GM21526 (cell line): ENCODE results near the gene GPR183.

Source experiments
- ATAC-seq: cut with Tn5 transposase; IDR thresholded peaks from one replicate; pipeline ENCODE4 v1.9.1; 2021; ENCODE audit warnings: moderate library complexity; ENCODE audit not compliant: unreplicated experiment, low FRiP score

The GPR183 gene

GRCh38 chr13:99275093-99275469 lies 32.1 kb downstream of the GPR183 start:
- no peak for ATAC-seq

- ATAC-seq = no peak
Observed at GRCh38 chr13:99273128-99273527, 34.1 kb downstream of the GPR183 start.

- ATAC-seq = no peak
Observed at GRCh38 chr13:99272481-99272880, 34.7 kb downstream of the GPR183 start.

GRCh38 chr13:99271249-99271648 lies 36.0 kb downstream of the GPR183 start:
- ATAC-seq = no peak

GRCh38 chr13:99270518-99270917 lies 36.7 kb downstream of the GPR183 start:
- ATAC-seq = no peak

- ATAC-seq = peak; percentile 62
Observed at GRCh38 chr13:99269627-99270241, 37.5 kb downstream of the GPR183 start.

GRCh38 chr13:99268822-99269221 lies 38.4 kb downstream of the GPR183 start:
- ATAC-seq = no peak

- no peak for ATAC-seq
Observed at GRCh38 chr13:99267927-99268326, 39.3 kb downstream of the GPR183 start.

- no peak for ATAC-seq
Observed at GRCh38 chr13:99266827-99267226, 40.4 kb downstream of the GPR183 start.

- ATAC-seq = no peak
Observed at GRCh38 chr13:99265821-99266426, 41.3 kb downstream of the GPR183 start.

GRCh38 chr13:99265162-99265800 lies 41.9 kb downstream of the GPR183 start:
- ATAC-seq = no peak

- no peak for ATAC-seq
Observed at GRCh38 chr13:99264051-99264450, 43.1 kb downstream of the GPR183 start.

- ATAC-seq = no peak
Observed at GRCh38 chr13:99263126-99263785, 43.9 kb downstream of the GPR183 start.

- no peak for ATAC-seq
Observed at GRCh38 chr13:99261059-99261458, 46.1 kb downstream of the GPR183 start.

- ATAC-seq = no peak
Observed at GRCh38 chr13:99260216-99260615, 47.0 kb downstream of the GPR183 start.

GRCh38 chr13:99258946-99259345 lies 48.3 kb downstream of the GPR183 start:
- peak; percentile 64 for ATAC-seq

- peak; percentile 85 for ATAC-seq
Observed at GRCh38 chr13:99258210-99258860, 48.9 kb downstream of the GPR183 start, which contains the start of gene GPR18. Gene GPR18 (minus strand): TSS chr13:99258379. CDS start chr13:99255872, 2,507 bp downstream.

- ATAC-seq = no peak
Observed at GRCh38 chr13:99257291-99257690, 49.9 kb downstream of the GPR183 start.

GRCh38 chr13:99256709-99257108 lies 50.5 kb downstream of the GPR183 start:
- no peak for ATAC-seq

- no peak for ATAC-seq
Observed at GRCh38 chr13:99256283-99256682, 50.9 kb downstream of the GPR183 start.

GRCh38 chr13:99255271-99255670 lies 51.9 kb downstream of the GPR183 start:
- no peak for ATAC-seq
